Activated B cell treated with CpG ODN at 0.5 μM for 24 hours (primary cell): ENCODE measurements around the gene RPS2. TPM values are rescaled to one million over a fixed set of nuclear protein-coding genes. Genes with fewer than 3 reads are reported as not detected.

ENCODE experiments used
- ATAC-seq: fragments of 200-7000 bp; cut with Tn5 transposase; one replicate; pipeline ENCODE4 v1.10.0; 2021; ENCODE audit warnings: low read depth, mild to moderate bottlenecking, moderate library complexity
- CTCF ChIA-PET: fragments of 350-600 bp; sonication (Branson Sonifier 250); formaldehyde crosslinking; loops from one replicate; lab custom pipeline; 2021; ENCODE audit warnings: antibody characterized with exemption; lab: Charles Lee
- POLR2A ChIA-PET: fragments of 350-600 bp; sonication (Branson Sonifier 250); formaldehyde crosslinking; loops from one replicate; lab custom pipeline; 2021; ENCODE audit warnings: antibody characterized with exemption; lab: Charles Lee
- DNase-seq: peaks from one replicate; pipeline ENCODE4 v3.0.0; 2022
- H3K27ac Mint-ChIP-seq: one replicate; pipeline ENCODE4 v1.8.0; 2020; ENCODE audit warnings: mixed read lengths
- H3K27me3 Mint-ChIP-seq: one replicate; pipeline ENCODE4 v1.8.0; 2021; ENCODE audit warnings: mixed read lengths
- H3K36me3 Mint-ChIP-seq: one replicate; pipeline ENCODE4 v1.8.0; 2021; ENCODE audit warnings: low read depth, mixed read lengths
- H3K4me1 Mint-ChIP-seq: one replicate; pipeline ENCODE4 v1.8.0; 2021; ENCODE audit warnings: mixed read lengths
- H3K4me3 Mint-ChIP-seq: one replicate; pipeline ENCODE4 v1.8.0; 2020; ENCODE audit warnings: mild to moderate bottlenecking, mixed read lengths
- H3K9me3 Mint-ChIP-seq: one replicate; pipeline ENCODE4 v1.8.0; 2020; ENCODE audit warnings: mixed read lengths
- CTCF ChIP-seq: fragments of 200-600 bp; IDR thresholded peaks from one replicate; pipeline ENCODE4 v1.8.0; 2022; ENCODE audit warnings: antibody characterized with exemption, mild to moderate bottlenecking
- intact Hi-C: fragments of 100-400 bp; cut with micrococcal nuclease; formaldehyde crosslinking; loops from one replicate; pipeline ENCODE4 v1.15.1; 2024
- total RNA-seq: library from RNA; stranded (reverse); gene quantifications from 2 replicates; pipeline ENCODE4 v1.2.3, GENCODE V29; 2022

RPS2 gene
- total RNA-seq, 1 donor from 2014 or later, result 5,116 TPM

- Mint-ChIP-seq H3K27me3 (no peaks in the 10 kb centered on the region), H3K36me3 (peaks cover 45% of the 10 kb centered on the region), H3K9me3 (no peaks in the 10 kb centered on the region), H3K27ac (no peak overlapping the region), H3K4me3 (no peak overlapping the region), H3K4me1 (peaks cover 24% of the 10 kb centered on the region)
- TF ChIP-seq CTCF, result no peak
- no peak for DNase-seq
- ChIA-PET CTCF (interaction anchor here (1.1 to 3.0 kb wide), 3 partner anchors 138 to 152 kb away, joined by 3 to 25 read pairs (median 14); partner anchors contain the start of gene TRAF7), POLR2A (interaction anchor here (0.6 to 3.3 kb wide), 5 partner anchors 38 to 707 kb away, joined by 3 to 36 read pairs (median 4); partner anchors contain the start of genes NTHL1, RPS2, TRAF7 and TSC2)
- intact Hi-C loops, result loop anchor here (5.0 kb wide), 1 partner anchor 500 kb away; no protein-coding TSS in a partner anchor
- ATAC-seq, result no peak
These were observed 38.0 kb upstream of the RPS2 start for GRCh38 chr16:2002406-2003230.

GRCh38 chr16:2001456-2002355 lies 37.1 kb upstream of the RPS2 start:
- Mint-ChIP-seq H3K4me3 (no peak overlapping the region), H3K27ac (no peak overlapping the region), H3K9me3 (no peaks in the 10 kb centered on the region), H3K36me3 (peaks cover 51% of the 10 kb centered on the region), H3K27me3 (no peaks in the 10 kb centered on the region), H3K4me1 (peaks cover 17% of the 10 kb centered on the region)
- intact Hi-C loops, result loop anchor here (5.0 kb wide), 1 partner anchor 501 kb away; no protein-coding TSS in a partner anchor
- no peak for TF ChIP-seq CTCF
- ChIA-PET CTCF (interaction anchor here (3.0 kb wide), 1 partner anchor 139 kb away, joined by 25 read pairs; no protein-coding TSS in a partner anchor), POLR2A (interaction anchor here (0.5 to 1.5 kb wide), 3 partner anchors 10 to 224 kb away, joined by 3 to 10 read pairs (median 5); partner anchors contain the start of gene TRAF7)
- no peak for ATAC-seq
- no peak for DNase-seq

GRCh38 chr16:2001035-2001434 lies 36.4 kb upstream of the RPS2 start:
- no peak for TF ChIP-seq CTCF
- Mint-ChIP-seq H3K4me3 (no peak overlapping the region), H3K27me3 (no peaks in the 10 kb centered on the region), H3K27ac (no peak overlapping the region), H3K9me3 (no peaks in the 10 kb centered on the region), H3K4me1 (peaks cover 12% of the 10 kb centered on the region), H3K36me3 (peaks cover 52% of the 10 kb centered on the region)
- ATAC-seq (no peak), DNase-seq (no peak)
- CTCF ChIA-PET, result interaction anchor here (1.0 kb wide), 1 partner anchor 138 kb away, joined by 5 read pairs; no protein-coding TSS in a partner anchor
- POLR2A ChIA-PET, result interaction anchor here (1.2 to 1.5 kb wide), 2 partner anchors 9 to 154 kb away, joined by 3 to 5 read pairs; partner anchors contain the start of gene TRAF7
- intact Hi-C loops, result loop anchor here (5.0 kb wide), 1 partner anchor 501 kb away; no protein-coding TSS in a partner anchor

- ATAC-seq, result no peak
- intact Hi-C loops, result loop anchor here (5.0 kb wide), 1 partner anchor 502 kb away; no protein-coding TSS in a partner anchor
- CTCF ChIA-PET, result interaction anchor here (1.0 kb wide), 1 partner anchor 139 kb away, joined by 5 read pairs; no protein-coding TSS in a partner anchor
These were observed 35.4 kb upstream of the RPS2 start for GRCh38 chr16:1999866-2000514.

More at GRCh38 chr16:1999866-2000514, 35.4 kb upstream of the RPS2 start:
- Mint-ChIP-seq H3K27me3 (no peaks in the 10 kb centered on the region), H3K4me1 (peaks cover 6% of the 10 kb centered on the region), H3K36me3 (peaks cover 49% of the 10 kb centered on the region), H3K9me3 (no peaks in the 10 kb centered on the region), H3K27ac (no peak overlapping the region), H3K4me3 (no peak overlapping the region)
- TF ChIP-seq CTCF, result no peak
- no peak for DNase-seq
- POLR2A ChIA-PET, result interaction anchor here (1.2 kb wide), 1 partner anchor 8 kb away, joined by 3 read pairs; no protein-coding TSS in a partner anchor
